GM20000 (cell line): ENCODE data around the gene BTRC.
"Not testable (repeated sequence)": the region's sequence is repeated elsewhere in the genome, so short reads cannot be mapped to it uniquely, and the experiment has no call there.

Source experiments
- DNase-seq: peaks from one replicate; pipeline ENCODE4 v3.0.0; 2012; ENCODE audit warnings: low spot score
- CTCF ChIP-seq: IDR thresholded peaks from 2 replicates; pipeline ENCODE4 v1.5.1; 2012; ENCODE audit warnings: mild to moderate bottlenecking, control low read depth; ENCODE audit errors: extremely low read depth, missing control alignments

BTRC gene

GRCh38 chr10:101587725-101588653 lies 234.0 kb downstream of the BTRC start, which contains the start of the genes DPCD and POLL:
Gene DPCD (plus strand): TSS chr10:101588321. CDS start chr10:101588337, 16 bp downstream.
Gene POLL (minus strand): TSS chr10:101588257. CDS start chr10:101587360, 897 bp downstream.
- no peak for TF ChIP-seq CTCF
- peak; percentile 96 for DNase-seq

DNA sequence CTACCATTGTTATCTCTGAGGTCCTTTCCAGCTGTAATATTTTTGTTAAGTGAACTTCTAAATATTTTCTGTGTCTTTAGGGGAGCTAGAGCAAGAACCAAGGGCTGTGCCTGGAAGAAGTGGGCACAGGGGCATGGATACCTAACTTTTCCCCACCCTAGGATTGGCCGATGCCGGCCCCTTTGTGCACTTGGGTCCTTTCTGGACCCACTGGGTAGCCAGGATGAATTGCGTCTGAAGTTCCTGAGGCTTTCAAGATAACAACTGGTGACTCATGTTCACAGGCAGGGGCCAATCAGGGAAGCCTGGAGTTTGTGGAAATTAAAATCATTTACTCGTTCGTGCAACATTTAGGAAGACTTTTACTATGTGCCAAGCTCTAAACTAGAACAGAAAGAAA lies 234.9 kb downstream of the BTRC start:
- no peak for TF ChIP-seq CTCF
- no peak for DNase-seq

GRCh38 chr10:101593331-101593730 lies 239.4 kb downstream of the BTRC start:
- not testable (repeated sequence) for DNase-seq

- no peak for TF ChIP-seq CTCF
- DNase-seq: no peak
Observed at GRCh38 chr10:101595591-101596433, 241.8 kb downstream of the BTRC start.

GRCh38 chr10:101597091-101597900 lies 243.3 kb downstream of the BTRC start:
- DNase-seq: no peak
- no peak for TF ChIP-seq CTCF

GRCh38 chr10:101601541-101601940 lies 247.6 kb downstream of the BTRC start:
- no peak for TF ChIP-seq CTCF
- DNase-seq: no peak

DNA sequence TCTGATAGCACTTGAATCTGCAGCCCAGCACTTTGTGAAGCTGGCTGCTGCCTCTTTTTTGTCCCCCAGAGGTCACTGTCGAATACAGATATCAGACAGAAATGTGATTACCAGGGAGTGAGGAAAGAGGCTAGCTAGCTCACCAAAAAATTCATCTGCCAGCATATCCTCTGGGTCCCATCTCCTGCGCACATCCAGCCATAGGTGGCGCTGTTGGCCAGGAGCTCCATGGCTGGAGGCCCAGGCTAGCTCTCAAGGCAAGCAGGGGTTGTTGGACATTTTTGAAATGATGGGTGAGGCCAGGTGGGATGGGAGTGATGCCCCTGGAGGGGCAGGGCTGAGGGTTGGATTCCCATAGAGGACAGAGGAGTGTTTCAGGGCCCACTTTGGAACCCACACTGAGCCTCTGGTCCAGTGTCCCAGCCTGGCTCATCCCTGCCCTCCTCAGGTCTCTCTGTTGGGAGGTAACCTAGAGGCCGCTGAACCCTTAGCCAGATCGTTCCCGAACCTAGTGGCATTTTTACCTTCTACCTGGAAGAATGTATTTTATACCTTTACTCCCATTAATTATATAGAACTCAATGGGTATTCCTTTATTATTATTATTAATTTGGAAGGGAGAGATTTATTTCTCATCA lies 248.9 kb downstream of the BTRC start:
- TF ChIP-seq CTCF: peak; percentile 94
- peak; percentile 83 for DNase-seq
